ENCODE measurements around the gene PDE9A.
"Not testable (repeated sequence)": the region's sequence is repeated elsewhere in the genome, so short reads cannot be mapped to it uniquely, and the experiment has no call there.

PDE9A gene

GRCh38 chr21:42809577-42810475 lies 156.4 kb downstream of the PDE9A start:
- DNase-seq, result no peak

- DNase-seq, result no peak
Observed at GRCh38 chr21:42811960-42812359, 158.5 kb downstream of the PDE9A start.

GRCh38 chr21:42812528-42813241 lies 159.3 kb downstream of the PDE9A start:
- DNase-seq, result not testable (repeated sequence)

- DNase-seq, result no peak
Observed at GRCh38 chr21:42815217-42815616, 161.8 kb downstream of the PDE9A start.

- peak; percentile 70 for DNase-seq
Observed at GRCh38 chr21:42818328-42818749, 164.9 kb downstream of the PDE9A start.

- DNase-seq, result no peak
Observed at GRCh38 chr21:42819861-42820615, 166.6 kb downstream of the PDE9A start.

DNA sequence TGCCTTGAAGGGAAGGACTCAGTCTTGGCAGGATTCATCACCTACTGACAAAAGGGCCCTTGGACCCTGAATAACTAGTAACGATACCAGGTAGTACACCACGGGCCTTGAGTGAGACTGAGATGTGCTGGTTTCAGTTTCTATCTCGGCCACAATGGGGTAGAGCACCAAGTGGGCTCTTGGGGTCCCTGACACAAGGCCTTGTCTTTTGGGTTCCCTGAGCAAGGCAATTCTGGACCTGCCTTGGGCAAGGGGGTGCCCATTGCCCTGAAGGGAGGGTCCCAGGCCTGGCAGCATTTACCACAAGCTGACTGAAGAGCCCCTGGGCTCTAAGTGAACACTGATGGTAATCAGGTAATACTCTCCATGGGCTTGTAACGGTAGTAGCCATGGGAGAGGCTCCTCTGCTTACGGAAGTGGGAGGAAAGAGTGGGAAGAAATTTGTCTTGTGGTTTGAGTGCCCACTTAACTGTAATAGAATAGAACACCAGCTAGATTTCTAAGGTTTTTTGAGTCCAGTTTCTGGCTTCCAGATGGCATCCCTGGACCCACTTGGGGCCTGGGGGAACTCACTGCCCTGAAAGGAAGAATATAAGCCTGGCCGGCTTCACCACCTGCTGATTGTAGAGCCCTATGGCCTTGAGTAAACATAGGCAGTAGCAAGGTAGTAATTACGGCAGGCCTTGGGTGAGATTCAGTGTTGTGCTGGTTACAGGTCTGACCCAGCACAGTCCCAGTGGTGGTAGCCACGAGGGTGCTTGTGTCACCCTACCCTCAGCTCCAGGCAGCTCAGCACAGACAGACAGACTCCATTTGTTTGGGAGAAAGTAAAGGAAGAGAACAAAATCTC lies 167.4 kb downstream of the PDE9A start:
- no peak for DNase-seq

Data from CD4-positive, alpha-beta T cell treated with Interleukin-21 for 1 hour (primary cell).